OCI-LY1 (cell line): ENCODE data around the gene CRK.
"Not testable (repeated sequence)": the region's sequence is repeated elsewhere in the genome, so short reads cannot be mapped to it uniquely, and the experiment has no call there.

ENCODE experiments used
- EZH2 ChIP-seq: fragments of 200-600 bp; sonication (generic), shearing (Covaris generic); IDR thresholded peaks from 2 replicates; pipeline ENCODE4 v1.8.0; 2017; ENCODE audit warnings: borderline replicate concordance, mixed run types, mild to moderate bottlenecking, antibody characterized with exemption, low read length, moderate library complexity, mixed read lengths
- TF ChIP-seq, protein P1 (sequence below): fragments of 200-600 bp; sonication (generic), shearing (Covaris generic); IDR thresholded peaks from 2 replicates; pipeline ENCODE4 v1.5.1; 2017; ENCODE audit warnings: mild to moderate bottlenecking, antibody characterized with exemption, low read length, moderate library complexity, mixed read lengths

DNA sequence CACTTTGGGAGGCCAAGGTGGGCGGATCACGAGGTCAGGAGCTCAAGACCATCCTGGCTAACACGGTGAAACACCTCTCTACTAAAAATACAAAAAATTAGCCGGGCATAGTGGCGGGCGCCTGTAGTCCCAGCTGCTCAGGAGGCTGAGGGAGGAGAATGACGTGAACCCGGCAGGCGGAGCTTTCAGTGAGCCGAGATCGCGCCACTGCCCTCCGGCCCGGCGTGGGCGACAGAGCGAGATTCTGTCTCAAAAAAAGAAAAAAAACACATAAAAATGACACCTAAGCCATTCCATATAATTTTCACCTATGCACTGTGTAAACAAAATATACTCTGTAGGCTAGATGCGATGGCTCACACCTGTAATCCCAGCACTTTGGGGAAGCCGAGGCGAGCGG, 5.8 kb downstream of the CRK start:
- TF ChIP-seq, protein P1, sequence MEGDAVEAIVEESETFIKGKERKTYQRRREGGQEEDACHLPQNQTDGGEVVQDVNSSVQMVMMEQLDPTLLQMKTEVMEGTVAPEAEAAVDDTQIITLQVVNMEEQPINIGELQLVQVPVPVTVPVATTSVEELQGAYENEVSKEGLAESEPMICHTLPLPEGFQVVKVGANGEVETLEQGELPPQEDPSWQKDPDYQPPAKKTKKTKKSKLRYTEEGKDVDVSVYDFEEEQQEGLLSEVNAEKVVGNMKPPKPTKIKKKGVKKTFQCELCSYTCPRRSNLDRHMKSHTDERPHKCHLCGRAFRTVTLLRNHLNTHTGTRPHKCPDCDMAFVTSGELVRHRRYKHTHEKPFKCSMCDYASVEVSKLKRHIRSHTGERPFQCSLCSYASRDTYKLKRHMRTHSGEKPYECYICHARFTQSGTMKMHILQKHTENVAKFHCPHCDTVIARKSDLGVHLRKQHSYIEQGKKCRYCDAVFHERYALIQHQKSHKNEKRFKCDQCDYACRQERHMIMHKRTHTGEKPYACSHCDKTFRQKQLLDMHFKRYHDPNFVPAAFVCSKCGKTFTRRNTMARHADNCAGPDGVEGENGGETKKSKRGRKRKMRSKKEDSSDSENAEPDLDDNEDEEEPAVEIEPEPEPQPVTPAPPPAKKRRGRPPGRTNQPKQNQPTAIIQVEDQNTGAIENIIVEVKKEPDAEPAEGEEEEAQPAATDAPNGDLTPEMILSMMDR = not testable (repeated sequence)
- TF ChIP-seq EZH2 = not testable (repeated sequence)
